Raji (cell line): Measurements from ENCODE around the gene MT1B.

Source experiments
- POLR2A ChIP-seq: IDR thresholded peaks from 2 replicates; pipeline ENCODE4 v1.6.1; 2011; ENCODE audit warnings: low read depth, low read length, control low read depth; ENCODE audit not compliant: insufficient read depth

Gene MT1B

GRCh38 chr16:56690420-56691122 is 38.9 kb downstream of the MT1B start:
- no peak for TF ChIP-seq POLR2A

GRCh38 chr16:56691885-56692284 is 40.2 kb downstream of the MT1B start:
- no peak for TF ChIP-seq POLR2A

- no peak for TF ChIP-seq POLR2A
Observed at GRCh38 chr16:56695246-56695645, 43.6 kb downstream of the MT1B start.

GRCh38 chr16:56697456-56698155 is 45.9 kb downstream of the MT1B start:
- no peak for TF ChIP-seq POLR2A

GRCh38 chr16:56700195-56700594 is 48.5 kb downstream of the MT1B start:
- no peak for TF ChIP-seq POLR2A

GRCh38 chr16:56700631-56701030 is 48.9 kb downstream of the MT1B start:
- no peak for TF ChIP-seq POLR2A

- no peak for TF ChIP-seq POLR2A
Observed at GRCh38 chr16:56701534-56701933, 49.8 kb downstream of the MT1B start.
